ENCODE results near the gene TRIM69.
"Not testable (repeated sequence)": the region's sequence is repeated elsewhere in the genome, so short reads cannot be mapped to it uniquely, and the experiment has no call there.

The TRIM69 gene

DNA sequence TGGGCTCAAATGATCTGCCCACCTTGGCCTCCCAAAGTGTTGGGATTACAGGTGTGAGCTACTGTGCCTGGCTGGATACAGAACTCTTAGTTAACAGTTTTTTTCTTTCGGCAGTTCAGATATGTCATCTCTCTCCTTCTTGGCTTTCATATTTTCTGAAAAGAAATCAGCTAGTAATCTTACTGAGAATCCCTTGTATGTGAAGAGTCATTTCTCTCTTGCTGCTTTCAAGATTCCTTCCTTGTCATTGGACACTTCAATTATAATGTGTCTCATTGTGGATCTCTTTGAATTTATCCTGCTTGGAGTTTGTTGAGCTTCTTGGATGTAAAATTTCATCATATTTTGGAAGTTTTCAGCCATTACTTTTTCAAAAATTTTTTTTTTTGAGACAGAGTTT is 17.0 kb downstream of the TRIM69 start:
- no peak for DNase-seq

GRCh38 chr15:44763187-44763586 is 26.9 kb downstream of the TRIM69 start:
- DNase-seq: no peak

GRCh38 chr15:44763848-44764247 is 27.5 kb downstream of the TRIM69 start:
- DNase-seq: no peak

DNA sequence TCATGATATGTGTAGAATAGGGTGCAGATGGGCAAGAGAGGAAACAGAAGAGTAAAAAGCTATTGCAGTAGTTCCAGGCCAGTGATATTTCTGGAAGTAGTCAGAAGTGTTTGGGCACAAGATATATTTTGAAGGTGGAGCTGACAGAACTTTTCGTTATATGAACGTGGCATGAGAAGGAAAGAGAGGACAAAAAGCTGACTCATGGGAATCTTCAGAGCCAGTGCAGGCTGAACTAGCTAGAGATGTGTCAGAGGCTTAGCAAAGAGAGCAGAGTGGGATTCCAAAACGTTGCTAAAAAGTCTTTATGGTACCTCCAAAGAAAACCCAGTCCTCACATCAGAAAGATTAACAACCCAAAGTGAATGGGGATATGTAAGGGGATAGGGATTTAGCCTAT is 28.7 kb downstream of the TRIM69 start:
- no peak for DNase-seq

GRCh38 chr15:44769521-44769920 is 33.2 kb downstream of the TRIM69 start:
- DNase-seq: no peak

DNA sequence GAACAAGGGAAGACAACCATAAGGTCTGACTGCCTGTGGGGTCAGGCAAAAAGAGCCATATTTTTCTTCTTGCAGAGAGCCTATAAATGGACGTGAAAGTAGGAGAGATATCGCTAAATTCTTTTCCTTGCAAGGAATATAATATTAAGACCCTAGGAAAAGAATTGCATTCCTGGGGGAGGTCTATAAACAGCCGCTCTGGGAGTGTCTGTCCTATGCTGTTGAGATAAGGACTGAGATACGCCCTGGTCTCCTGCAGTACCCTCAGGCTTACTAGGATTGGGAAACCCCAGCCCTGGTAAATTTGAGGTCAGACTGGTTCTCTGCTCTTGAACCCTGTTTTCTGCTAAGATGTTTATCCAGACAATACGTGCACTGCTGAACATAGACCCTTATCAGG is 34.4 kb downstream of the TRIM69 start:
- DNase-seq: not testable (repeated sequence)

DNA sequence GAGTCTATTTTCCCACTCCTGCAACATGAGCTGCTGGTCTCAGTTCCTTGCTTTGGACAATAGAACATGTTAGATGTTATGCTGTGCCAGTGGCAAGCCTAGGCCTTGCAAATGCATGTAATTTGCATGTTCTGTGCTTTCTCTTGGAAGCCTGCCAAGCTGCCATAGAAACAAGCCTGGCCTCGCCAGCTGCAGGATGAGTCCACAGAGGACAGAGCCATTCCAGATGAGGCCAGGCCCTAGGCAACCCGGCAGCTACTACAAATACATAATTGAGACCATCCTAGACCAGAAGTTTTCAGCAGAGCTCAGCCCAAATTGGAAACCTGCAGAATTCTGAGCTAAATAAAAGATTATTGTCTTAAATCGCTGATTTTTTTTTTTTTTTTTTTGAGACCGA is 39.6 kb downstream of the TRIM69 start:
- peak; percentile 3 for DNase-seq

DNA sequence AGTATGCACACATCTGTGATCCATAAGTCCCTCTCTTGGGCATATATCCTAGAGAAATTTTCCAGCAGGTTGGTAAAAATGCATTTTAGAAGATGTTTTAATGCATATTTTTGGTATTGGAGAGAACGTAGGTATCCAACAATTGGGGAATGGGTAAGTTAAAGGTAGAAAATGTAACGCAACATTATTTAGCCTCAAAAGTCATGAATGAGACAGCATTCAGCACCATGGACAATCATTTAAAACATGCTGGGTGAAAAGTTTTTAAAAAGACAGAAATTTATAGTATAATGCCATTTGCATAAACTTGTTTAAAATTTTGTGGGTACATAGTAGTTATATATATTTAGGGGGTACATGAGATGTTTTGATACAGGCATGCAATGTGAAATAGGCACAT is 43.4 kb downstream of the TRIM69 start:
- no peak for DNase-seq

DNA sequence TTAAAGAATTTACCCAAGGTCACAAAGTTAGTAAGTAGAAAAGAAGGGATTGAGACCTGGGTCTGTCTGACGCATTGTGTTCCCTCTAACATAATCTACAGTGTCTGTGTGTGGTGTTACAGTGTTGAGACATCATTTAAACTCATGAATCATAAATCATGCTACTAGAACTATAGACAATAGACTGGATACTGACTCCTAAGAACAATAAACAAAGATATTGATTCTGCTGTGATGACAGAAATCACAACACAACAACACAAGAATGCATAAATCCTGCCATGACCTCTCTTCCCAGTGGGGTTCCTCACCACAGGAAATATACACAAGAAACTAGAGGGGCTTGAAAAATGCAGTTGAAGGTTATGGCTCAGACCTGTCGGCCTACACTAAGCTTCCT is 44.3 kb downstream of the TRIM69 start:
- DNase-seq: no peak

GRCh38 chr15:44781128-44781810 is 44.9 kb downstream of the TRIM69 start:
- DNase-seq: no peak

DNA sequence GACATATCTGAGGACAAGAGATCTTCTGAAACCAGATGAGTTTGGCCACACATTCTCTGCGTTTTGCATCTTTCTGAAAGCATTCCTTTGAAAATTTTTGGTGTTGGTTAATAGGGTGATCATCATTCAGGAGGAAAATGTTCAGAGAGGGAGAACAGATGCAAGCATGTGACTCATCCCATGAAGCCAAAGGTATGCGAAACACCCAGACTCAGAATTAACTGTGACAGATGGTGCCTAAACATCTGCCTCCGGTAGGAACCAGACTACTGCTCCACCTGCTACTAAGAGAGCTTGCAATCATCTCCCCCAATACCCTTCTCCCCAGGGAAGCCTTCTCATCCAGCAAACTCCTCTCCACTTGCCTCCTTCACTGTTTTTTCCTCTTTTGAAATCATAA is 46.2 kb downstream of the TRIM69 start:
- DNase-seq: no peak

DNA sequence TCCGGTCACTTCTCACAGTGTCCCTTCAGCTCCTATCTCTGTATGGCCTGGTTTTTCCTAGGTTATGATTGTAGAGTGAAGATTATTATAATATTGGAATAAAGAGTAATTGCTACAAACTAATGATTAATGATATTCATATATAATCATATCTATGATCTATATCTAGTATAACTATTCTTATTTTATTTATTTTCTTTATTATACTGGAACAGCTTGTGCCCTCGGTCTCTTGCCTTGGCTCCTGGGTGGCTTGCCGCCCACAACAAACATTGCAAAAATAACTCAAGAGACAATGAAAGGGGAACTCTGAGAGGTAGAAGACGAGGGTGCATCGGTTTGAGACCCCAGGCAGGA is 48.6 kb downstream of the TRIM69 start:
- DNase-seq: not testable (repeated sequence)

- DNase-seq: no peak
Observed at GRCh38 chr15:44788748-44789147, 52.4 kb downstream of the TRIM69 start.

GRCh38 chr15:44790215-44790614 is 53.9 kb downstream of the TRIM69 start:
- no peak for DNase-seq

DNA sequence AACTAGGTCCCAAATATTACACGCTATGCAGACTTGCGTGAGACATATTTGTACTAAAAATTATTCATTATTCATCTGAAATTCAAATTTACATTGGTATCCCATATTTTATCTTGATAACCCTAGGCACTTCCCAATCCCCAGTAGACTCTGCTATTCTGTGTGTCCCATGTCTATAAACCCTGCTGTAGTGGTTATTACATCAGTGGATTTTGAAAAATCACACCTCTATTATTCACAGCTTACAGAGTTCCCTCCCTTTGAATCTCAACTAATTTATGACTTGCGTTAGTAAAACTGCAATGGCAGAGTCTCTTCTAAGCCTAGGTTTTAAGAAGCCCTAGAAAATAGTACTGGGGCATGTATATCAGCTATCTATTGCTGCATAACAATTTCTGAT is 54.3 kb downstream of the TRIM69 start:
- DNase-seq: no peak

DNA sequence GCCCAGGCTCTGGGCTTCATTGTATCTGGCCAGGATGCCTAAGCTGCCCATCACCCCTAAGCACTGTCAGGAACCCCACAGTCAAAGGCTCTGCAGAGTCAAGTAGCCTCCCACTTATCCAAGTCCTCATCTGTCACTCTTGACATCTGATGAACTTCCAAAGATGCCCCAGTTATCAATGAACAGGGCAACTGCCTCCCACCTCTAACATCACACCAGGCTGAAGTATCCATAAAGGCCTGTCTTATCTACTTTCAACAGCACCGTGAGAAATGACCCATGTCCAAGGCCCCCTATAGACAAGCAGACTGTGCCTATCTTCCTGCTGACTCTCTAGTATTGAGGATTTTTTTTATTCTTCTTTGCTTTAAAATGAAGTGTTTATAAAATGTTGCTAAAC is 56.4 kb downstream of the TRIM69 start:
- DNase-seq: no peak

DNA sequence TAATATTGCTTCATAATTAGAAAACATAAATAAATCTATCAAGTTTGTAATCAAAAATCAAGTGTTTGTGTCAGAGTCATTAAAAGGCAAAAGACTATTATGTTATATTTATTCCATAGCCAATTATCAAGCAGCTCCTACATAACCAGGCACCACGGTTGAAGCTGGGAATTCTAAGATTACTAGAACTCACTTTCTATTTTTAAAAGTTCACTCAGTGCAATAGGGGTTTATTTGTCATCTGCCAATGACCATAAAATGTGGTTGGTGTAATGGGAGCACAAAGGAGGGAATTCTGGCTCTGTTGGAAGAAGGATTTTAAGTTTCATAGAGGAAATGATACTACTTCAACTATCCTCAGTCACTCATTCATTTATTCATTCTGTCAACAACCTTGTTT is 57.7 kb downstream of the TRIM69 start:
- no peak for DNase-seq

- no peak for DNase-seq
Observed at GRCh38 chr15:44796508-44796907, 60.2 kb downstream of the TRIM69 start.

- no peak for DNase-seq
Observed at GRCh38 chr15:44798826-44799225, 62.5 kb downstream of the TRIM69 start.

DNA sequence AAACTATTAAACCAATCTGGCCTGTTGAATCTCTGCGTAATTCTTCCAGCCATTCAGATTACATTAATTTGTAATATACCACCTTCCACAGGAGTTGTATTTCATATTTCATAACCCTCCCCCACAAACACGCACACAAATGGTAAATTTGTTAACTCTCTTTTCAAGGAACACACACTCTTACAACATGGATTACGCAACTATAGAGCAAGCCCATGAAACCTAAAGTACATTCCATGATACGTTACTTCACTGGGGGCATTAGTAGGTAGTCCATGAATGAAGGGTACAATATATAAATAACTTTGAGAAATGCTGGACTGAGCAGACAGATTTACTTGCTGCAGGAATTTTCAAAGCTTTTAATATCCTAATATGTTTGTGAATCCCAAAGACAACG is 65.0 kb downstream of the TRIM69 start:
- DNase-seq: no peak

GRCh38 chr15:44801797-44802196 is 65.5 kb downstream of the TRIM69 start:
- DNase-seq: no peak

DNA sequence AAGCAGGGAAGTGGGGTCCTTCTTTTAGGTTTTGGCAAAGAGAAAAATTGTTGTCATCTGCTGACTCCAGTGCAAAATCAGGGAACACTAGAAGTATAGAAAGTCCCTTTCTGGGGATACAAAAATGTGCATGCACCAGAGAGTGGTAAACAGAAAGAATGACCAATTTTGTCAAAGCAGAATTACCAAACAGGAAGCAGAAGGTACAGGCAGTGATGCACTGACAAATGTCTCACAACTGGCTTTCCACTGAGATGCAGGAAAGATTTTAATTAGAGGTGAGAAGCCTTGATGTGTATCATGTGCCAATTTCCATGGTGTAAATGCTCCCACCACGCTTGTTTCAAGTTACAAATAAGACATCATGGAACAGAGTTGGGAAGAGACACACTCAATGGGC is 66.0 kb downstream of the TRIM69 start:
- no peak for DNase-seq

- no peak for DNase-seq
Observed at GRCh38 chr15:44804298-44805046, 68.1 kb downstream of the TRIM69 start.

DNA sequence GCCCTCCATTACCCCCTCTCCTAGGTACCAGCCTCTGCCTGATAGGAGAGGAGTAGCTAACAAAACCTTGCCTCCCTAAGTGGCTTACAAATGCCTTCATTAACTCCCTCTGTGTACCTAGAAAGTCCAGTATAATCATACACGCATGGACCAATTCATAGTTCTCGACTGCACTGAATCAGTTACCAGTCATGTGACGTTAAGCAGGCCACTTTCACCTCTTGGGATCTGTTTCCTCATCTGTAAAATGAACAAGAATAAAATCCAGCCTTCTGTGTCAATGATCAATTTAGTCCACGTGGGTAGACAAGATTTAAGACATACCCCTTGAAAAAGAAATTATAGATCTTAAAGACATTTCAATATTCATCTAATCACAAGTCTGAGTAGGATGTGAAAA is 72.2 kb downstream of the TRIM69 start:
- no peak for DNase-seq

DNA sequence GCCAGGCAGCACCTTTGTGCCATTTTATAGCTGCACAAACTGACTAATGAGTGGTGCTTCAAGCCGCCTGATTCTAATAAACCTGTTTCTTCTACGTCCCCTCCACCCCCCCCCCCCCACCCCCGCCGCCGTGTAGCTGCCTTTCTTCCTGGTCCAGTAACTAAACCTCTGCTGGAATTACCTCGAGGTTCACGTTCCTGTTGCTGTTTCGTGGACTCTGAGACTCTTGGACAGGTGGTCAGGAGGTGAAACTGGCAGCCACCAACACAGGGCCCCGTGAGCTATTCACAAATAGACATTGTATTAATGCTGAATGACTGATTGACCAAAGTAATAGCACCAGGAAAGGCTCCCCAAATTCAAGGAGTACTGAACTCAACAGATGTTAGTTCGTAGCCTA is 73.9 kb downstream of the TRIM69 start:
- DNase-seq: no peak
